MM.1S (cell line): Measurements from ENCODE around the gene AASS.

Experiments
- DNase-seq: peaks from one replicate; pipeline ENCODE4 v3.0.0-alpha.2; 2015
- H2AFZ ChIP-seq: fragments of 300-600 bp; sonication (generic); 2 replicates; pipeline ENCODE4 v1.6.0; 2016; ENCODE audit warnings: antibody characterized with exemption, low read length
- H3F3A ChIP-seq: fragments of 300-600 bp; sonication (generic); 2 replicates; pipeline ENCODE4 v1.6.1; 2016; ENCODE audit warnings: mild to moderate bottlenecking, antibody characterized with exemption, low read length, moderate library complexity, mixed read lengths; ENCODE audit not compliant: insufficient read depth
- H3K27ac ChIP-seq: fragments of 300-600 bp; sonication (generic); 2 replicates; pipeline ENCODE4 v1.5.1; 2016; ENCODE audit warnings: mild to moderate bottlenecking, low read length
- H3K27me3 ChIP-seq: fragments of 300-600 bp; sonication (generic); replicated peaks from 2 replicates; pipeline ENCODE4 v1.6.0; 2016; ENCODE audit warnings: low read length; ENCODE audit not compliant: insufficient read depth
- H3K36me3 ChIP-seq: fragments of 300-600 bp; sonication (generic); replicated peaks from 2 replicates; pipeline ENCODE4 v1.6.1; 2016; ENCODE audit warnings: mild to moderate bottlenecking, low read length, mixed read lengths; ENCODE audit not compliant: insufficient read depth
- H3K4me1 ChIP-seq: fragments of 300-600 bp; sonication (generic); 2 replicates; pipeline ENCODE4 v1.6.1; 2016; ENCODE audit warnings: low read length, mixed read lengths
- H3K4me2 ChIP-seq: fragments of 300-600 bp; sonication (generic); 2 replicates; pipeline ENCODE4 v1.6.0; 2016; ENCODE audit warnings: low read depth, low read length
- H3K4me3 ChIP-seq: fragments of 300-600 bp; sonication (generic); 2 replicates; pipeline ENCODE4 v1.5.1; 2016; ENCODE audit warnings: low read length, mixed read lengths
- H3K79me2 ChIP-seq: fragments of 300-600 bp; sonication (generic); 2 replicates; pipeline ENCODE4 v1.6.1; 2016; ENCODE audit warnings: mixed run types, low read length, mixed read lengths
- H3K9ac ChIP-seq: fragments of 300-600 bp; sonication (generic); 2 replicates; pipeline ENCODE4 v1.6.1; 2016; ENCODE audit warnings: low read length, mixed read lengths
- H3K9me2 ChIP-seq: fragments of 300-600 bp; sonication (generic); replicated peaks from 2 replicates; pipeline ENCODE4 v1.6.1; 2016; ENCODE audit warnings: mild to moderate bottlenecking, low read length, mixed read lengths; ENCODE audit not compliant: insufficient read depth
- H3K9me3 ChIP-seq: fragments of 300-600 bp; sonication (generic); replicated peaks from 2 replicates; pipeline ENCODE4 v1.6.1; 2016; ENCODE audit warnings: mild to moderate bottlenecking, low read length, mixed read lengths; ENCODE audit not compliant: insufficient read depth
- H4K20me1 ChIP-seq: fragments of 300-600 bp; sonication (generic); 2 replicates; pipeline ENCODE4 v1.6.1; 2016; ENCODE audit warnings: mild to moderate bottlenecking, low read length, moderate library complexity, mixed read lengths; ENCODE audit not compliant: insufficient read depth
- EZH2 ChIP-seq: fragments of 300-600 bp; sonication (generic); optimal IDR thresholded peaks from 2 replicates; pipeline ENCODE3; 2017; ENCODE audit warnings: low read depth, mild to moderate bottlenecking, antibody characterized with exemption, low read length, mixed read lengths
- EZH2phosphoT487 ChIP-seq: fragments of 300-600 bp; sonication (generic); IDR thresholded peaks from 2 replicates; pipeline ENCODE4 v1.6.1; 2018; ENCODE audit warnings: antibody characterized with exemption, low read length
- TF ChIP-seq, protein P1 (sequence below): fragments of 300-600 bp; sonication (generic); IDR thresholded peaks from 2 replicates; pipeline ENCODE4 v1.5.1; 2016; ENCODE audit warnings: antibody characterized with exemption, low read length, mixed read lengths

AASS gene

DNA sequence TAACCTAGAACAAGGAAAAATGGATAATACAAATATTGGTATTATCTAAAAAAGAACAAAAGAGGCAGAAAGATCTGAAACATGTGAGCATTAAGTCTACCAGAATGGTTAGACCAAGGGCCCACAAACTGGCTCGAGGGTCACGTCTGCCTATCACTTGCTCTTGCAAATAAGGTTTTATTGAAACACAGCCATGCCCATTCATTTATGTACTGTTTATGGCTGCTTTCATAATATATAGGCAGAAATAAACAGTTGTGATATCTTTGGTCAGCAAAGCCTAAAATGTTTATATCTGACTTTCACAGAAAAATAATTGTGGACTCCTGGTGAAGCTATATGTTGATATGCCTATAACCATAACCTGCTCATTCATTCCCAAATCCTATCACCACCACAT lies 71.8 kb downstream of the AASS start:
- Histone ChIP-seq H3K4me2 (no peak overlapping the region), H3K4me1 (no peaks in the 10 kb centered on the region), H3K9ac (no peak overlapping the region), H3K27ac (no peak overlapping the region), H3K9me3 (no peaks in the 10 kb centered on the region), H3K27me3 (no peaks in the 10 kb centered on the region), H2AFZ (no peak overlapping the region), H3F3A (no peaks in the 10 kb centered on the region), H3K79me2 (no peaks in the 10 kb centered on the region), H4K20me1 (no peaks in the 10 kb centered on the region), H3K4me3 (no peak overlapping the region), H3K9me2 (no peaks in the 10 kb centered on the region), H3K36me3 (no peaks in the 10 kb centered on the region)
- no peak for DNase-seq
- TF ChIP-seq, protein P1, sequence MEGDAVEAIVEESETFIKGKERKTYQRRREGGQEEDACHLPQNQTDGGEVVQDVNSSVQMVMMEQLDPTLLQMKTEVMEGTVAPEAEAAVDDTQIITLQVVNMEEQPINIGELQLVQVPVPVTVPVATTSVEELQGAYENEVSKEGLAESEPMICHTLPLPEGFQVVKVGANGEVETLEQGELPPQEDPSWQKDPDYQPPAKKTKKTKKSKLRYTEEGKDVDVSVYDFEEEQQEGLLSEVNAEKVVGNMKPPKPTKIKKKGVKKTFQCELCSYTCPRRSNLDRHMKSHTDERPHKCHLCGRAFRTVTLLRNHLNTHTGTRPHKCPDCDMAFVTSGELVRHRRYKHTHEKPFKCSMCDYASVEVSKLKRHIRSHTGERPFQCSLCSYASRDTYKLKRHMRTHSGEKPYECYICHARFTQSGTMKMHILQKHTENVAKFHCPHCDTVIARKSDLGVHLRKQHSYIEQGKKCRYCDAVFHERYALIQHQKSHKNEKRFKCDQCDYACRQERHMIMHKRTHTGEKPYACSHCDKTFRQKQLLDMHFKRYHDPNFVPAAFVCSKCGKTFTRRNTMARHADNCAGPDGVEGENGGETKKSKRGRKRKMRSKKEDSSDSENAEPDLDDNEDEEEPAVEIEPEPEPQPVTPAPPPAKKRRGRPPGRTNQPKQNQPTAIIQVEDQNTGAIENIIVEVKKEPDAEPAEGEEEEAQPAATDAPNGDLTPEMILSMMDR = no peak
- TF ChIP-seq EZH2 = no peak
- TF ChIP-seq EZH2phosphoT487 = no peak

DNA sequence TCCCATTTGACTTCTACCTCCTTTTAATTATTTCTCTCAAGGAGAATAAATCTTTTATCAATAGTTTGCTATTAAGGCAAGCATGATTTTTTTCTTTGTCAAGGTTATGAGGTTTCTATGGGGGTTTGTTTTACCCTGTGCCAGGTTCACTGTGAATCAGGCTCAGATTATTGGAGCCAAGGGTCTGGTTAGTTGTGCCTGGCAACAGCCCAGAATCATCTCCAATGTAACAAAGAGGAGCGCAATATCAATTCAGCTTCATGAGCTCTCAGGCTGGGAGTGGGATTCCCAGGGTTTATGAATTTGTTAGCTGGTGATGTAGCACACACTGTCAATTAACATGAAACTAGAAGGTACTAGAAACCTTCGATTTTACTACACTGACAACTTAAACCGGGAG lies 73.2 kb downstream of the AASS start:
- Histone ChIP-seq H3K9me3 (no peaks in the 10 kb centered on the region), H2AFZ (no peak overlapping the region)
- TF ChIP-seq, protein P1 = no peak
- no peak for TF ChIP-seq EZH2
- no peak for TF ChIP-seq EZH2phosphoT487

DNA sequence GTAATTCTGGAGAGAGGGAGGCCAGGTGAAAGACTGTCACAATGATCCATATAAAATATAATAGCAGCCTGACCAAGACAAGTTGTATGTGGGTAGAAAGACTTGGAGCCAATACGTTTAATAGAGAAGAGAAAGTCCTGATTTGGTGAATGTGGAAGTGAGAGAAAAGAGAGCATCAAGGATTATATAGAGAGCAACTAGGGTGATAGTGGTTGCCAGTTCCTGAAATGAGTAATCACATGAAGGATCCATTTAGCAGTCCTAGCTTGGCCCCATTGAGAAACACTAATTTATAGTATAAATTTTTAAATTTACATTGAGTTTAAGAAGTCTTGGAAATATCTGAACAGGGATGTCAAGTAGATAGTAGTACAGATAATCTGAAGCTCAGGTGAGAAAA lies 74.0 kb downstream of the AASS start:
- TF ChIP-seq EZH2phosphoT487 (no peak), EZH2 (no peak)
- TF ChIP-seq, protein P1 = no peak
- H3K36me3 ChIP-seq = no peaks in the 10 kb centered on the region

More for the DNA sequence above, 73.2 kb downstream of the AASS start:
- no peaks in the 10 kb centered on the region for H4K20me1 ChIP-seq
- no peak overlapping the region for H3K4me3 ChIP-seq
- no peaks in the 10 kb centered on the region for H3K4me1 ChIP-seq
- H3K79me2 ChIP-seq = no peaks in the 10 kb centered on the region
- no peak for DNase-seq
- no peaks in the 10 kb centered on the region for H3K27me3 ChIP-seq
- H3F3A ChIP-seq = no peaks in the 10 kb centered on the region
- H3K4me2 ChIP-seq = no peak overlapping the region
- H3K27ac ChIP-seq = no peak overlapping the region
- no peak overlapping the region for H3K9ac ChIP-seq
- H3K36me3 ChIP-seq = no peaks in the 10 kb centered on the region
- H3K9me2 ChIP-seq = no peaks in the 10 kb centered on the region

DNA sequence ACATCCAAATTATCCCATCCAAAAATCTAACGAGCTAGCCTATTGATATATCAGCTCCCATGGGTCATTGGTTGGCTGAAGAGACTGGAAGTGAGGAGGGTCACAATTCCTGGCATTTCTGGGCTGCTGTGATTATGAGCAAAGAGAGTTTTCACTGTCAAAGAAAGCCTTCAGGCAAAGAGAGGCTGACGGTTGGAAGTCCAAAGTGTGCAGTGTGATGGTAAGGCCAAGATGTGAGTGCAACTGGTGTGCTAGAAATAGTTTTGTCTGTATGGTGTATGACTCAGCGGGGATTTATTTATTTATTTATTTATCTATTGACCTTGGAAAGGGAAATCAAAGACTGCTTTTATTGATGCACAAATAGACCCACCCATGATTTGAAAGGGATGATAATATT lies 75.0 kb downstream of the AASS start:
- no peaks in the 10 kb centered on the region for H3F3A ChIP-seq
- no peak for DNase-seq
- no peak overlapping the region for H3K9ac ChIP-seq
- no peak overlapping the region for H2AFZ ChIP-seq
- H3K4me3 ChIP-seq = no peak overlapping the region
- no peaks in the 10 kb centered on the region for H3K9me3 ChIP-seq
- H3K9me2 ChIP-seq = no peaks in the 10 kb centered on the region
- no peak overlapping the region for H3K27ac ChIP-seq
- no peaks in the 10 kb centered on the region for H3K79me2 ChIP-seq
- no peaks in the 10 kb centered on the region for H3K36me3 ChIP-seq
- H4K20me1 ChIP-seq = no peaks in the 10 kb centered on the region
- no peak overlapping the region for H3K4me2 ChIP-seq
- H3K4me1 ChIP-seq = no peaks in the 10 kb centered on the region
- no peaks in the 10 kb centered on the region for H3K27me3 ChIP-seq
- TF ChIP-seq EZH2phosphoT487 (no peak), EZH2 (no peak)
- TF ChIP-seq, protein P1 = no peak

More for the DNA sequence above, 74.0 kb downstream of the AASS start:
- H3K27ac ChIP-seq = no peak overlapping the region
- no peak overlapping the region for H2AFZ ChIP-seq
- H3K27me3 ChIP-seq = no peaks in the 10 kb centered on the region
- H3F3A ChIP-seq = no peaks in the 10 kb centered on the region
- no peaks in the 10 kb centered on the region for H3K4me1 ChIP-seq
- H3K4me2 ChIP-seq = no peak overlapping the region
- H3K4me3 ChIP-seq = no peak overlapping the region
- no peaks in the 10 kb centered on the region for H4K20me1 ChIP-seq
- no peaks in the 10 kb centered on the region for H3K9me3 ChIP-seq
- DNase-seq = no peak
- no peaks in the 10 kb centered on the region for H3K9me2 ChIP-seq
- H3K9ac ChIP-seq = no peak overlapping the region
- no peaks in the 10 kb centered on the region for H3K79me2 ChIP-seq
